ENCODE results near the gene MTMR3.

DNA sequence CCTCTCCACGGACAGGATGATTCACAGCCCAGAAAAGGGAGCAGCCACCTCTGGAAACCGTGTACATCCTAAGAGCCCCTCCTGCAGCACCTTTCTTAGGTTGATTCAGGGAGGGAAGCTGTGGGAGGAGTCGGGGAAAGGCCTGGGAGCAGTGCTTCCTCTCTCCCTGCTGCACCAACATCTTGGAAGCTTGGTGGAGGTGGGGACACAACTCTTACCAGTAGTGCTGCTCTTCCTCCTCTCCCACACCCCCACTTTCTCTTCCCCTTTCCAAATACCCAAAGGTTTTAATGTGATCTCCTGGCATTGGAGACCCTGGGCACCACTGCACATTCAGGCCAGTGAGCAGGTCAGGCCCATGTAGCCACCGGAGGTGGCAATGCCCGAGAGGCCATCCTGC lies 150.9 kb downstream of the MTMR3 start:
- no peak for TF ChIP-seq CTCF (conservative IDR thresholded peaks at IDR 0.05; ENCODE audit: low read length)
- TF ChIP-seq EZH2phosphoT487 (IDR thresholded peaks at IDR 0.05; ENCODE audit: borderline replicate concordance, low read depth, low read length) = no peak

Data from OCI-LY7 (cell line).